Activated CD4-positive, alpha-beta T cell treated with anti-CD3 and anti-CD28 coated beads, Interleukin-2, amount 10 ng/mL, durations not matched to agents 7 days and 5 days (primary cell): Measurements from ENCODE around the gene RGS2. TPM values are rescaled to one million over a fixed set of nuclear protein-coding genes. Genes with fewer than 3 reads are reported as not detected.

Experiments used
- CTCF ChIA-PET: fragments of 350-600 bp; sonication (Branson Sonifier 250); formaldehyde crosslinking; loops from one replicate; lab custom pipeline; 2021; ENCODE audit warnings: antibody characterized with exemption; lab: Charles Lee
- POLR2A ChIA-PET: fragments of 350-600 bp; sonication (Branson Sonifier 250); formaldehyde crosslinking; loops from one replicate; lab custom pipeline; 2021; ENCODE audit warnings: antibody characterized with exemption; lab: Charles Lee
- DNase-seq: peaks from one replicate; pipeline ENCODE4 v3.0.0-alpha.2; 2020
- H3K27ac Mint-ChIP-seq: one replicate; pipeline ENCODE4 v1.8.0; 2021; ENCODE audit warnings: mild to moderate bottlenecking, moderate library complexity, mixed read lengths
- H3K27me3 Mint-ChIP-seq: one replicate; pipeline ENCODE4 v1.8.0; 2021; ENCODE audit warnings: mixed read lengths
- H3K36me3 Mint-ChIP-seq: one replicate; pipeline ENCODE4 v1.8.0; 2021; ENCODE audit warnings: low read depth, mixed read lengths
- H3K4me1 Mint-ChIP-seq: one replicate; pipeline ENCODE4 v1.8.0; 2021; ENCODE audit warnings: mixed read lengths
- H3K4me3 Mint-ChIP-seq: one replicate; pipeline ENCODE4 v1.8.0; 2021; ENCODE audit warnings: mild to moderate bottlenecking, moderate library complexity, mixed read lengths
- H3K9me3 Mint-ChIP-seq: one replicate; pipeline ENCODE4 v1.8.0; 2021; ENCODE audit warnings: mixed read lengths
- total RNA-seq, 2 experiments: library from RNA; stranded (reverse); gene quantifications; one replicate each; pipeline ENCODE4 v1.2.3, GENCODE V29; 2021

The RGS2 gene
- total RNA-seq, 2 experiments from 2014 or later = 3.4 TPM

DNA sequence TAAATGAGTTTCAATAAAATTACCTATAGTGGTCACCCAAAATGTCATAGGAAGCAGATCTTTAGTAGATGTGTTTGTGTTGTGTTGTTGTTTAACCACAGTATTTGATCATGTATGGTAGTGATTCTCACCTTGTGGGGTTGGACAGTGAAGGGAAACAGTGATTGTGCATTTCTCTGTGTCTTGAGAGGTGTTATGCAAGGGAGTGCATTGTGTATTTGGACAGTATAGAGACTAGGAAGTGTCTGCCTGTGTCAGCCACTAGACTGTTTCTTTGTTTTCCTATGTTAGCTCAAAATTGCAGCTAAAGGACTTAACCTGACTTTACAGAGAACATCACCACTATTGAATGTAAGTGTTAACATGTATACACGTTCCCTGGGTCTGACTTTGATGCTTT is 6.0 kb downstream of the RGS2 start:
- DNase-seq = no peak
- Mint-ChIP-seq H3K27ac (no peak overlapping the region), H3K9me3 (no peaks in the 10 kb centered on the region), H3K27me3 (no peaks in the 10 kb centered on the region), H3K4me1 (peaks cover under 1% of the 10 kb centered on the region), H3K4me3 (no peak overlapping the region), H3K36me3 (no peaks in the 10 kb centered on the region)
- POLR2A ChIA-PET = no interaction called here
- CTCF ChIA-PET = interaction anchor here (1.2 to 1.7 kb wide), 2 partner anchors 8 to 12 kb away, joined by 4 to 5 read pairs; no protein-coding TSS in a partner anchor

GRCh38 chr1:192817246-192817645 is 8.4 kb downstream of the RGS2 start:
- CTCF ChIA-PET = no interaction called here
- DNase-seq = no peak
- POLR2A ChIA-PET = no interaction called here
- H3K4me1 Mint-ChIP-seq = no peaks in the 10 kb centered on the region
- H3K27me3 Mint-ChIP-seq = no peaks in the 10 kb centered on the region
- no peak overlapping the region for H3K27ac Mint-ChIP-seq
- H3K9me3 Mint-ChIP-seq = no peaks in the 10 kb centered on the region
- H3K36me3 Mint-ChIP-seq = no peaks in the 10 kb centered on the region
- H3K4me3 Mint-ChIP-seq = no peak overlapping the region

DNA sequence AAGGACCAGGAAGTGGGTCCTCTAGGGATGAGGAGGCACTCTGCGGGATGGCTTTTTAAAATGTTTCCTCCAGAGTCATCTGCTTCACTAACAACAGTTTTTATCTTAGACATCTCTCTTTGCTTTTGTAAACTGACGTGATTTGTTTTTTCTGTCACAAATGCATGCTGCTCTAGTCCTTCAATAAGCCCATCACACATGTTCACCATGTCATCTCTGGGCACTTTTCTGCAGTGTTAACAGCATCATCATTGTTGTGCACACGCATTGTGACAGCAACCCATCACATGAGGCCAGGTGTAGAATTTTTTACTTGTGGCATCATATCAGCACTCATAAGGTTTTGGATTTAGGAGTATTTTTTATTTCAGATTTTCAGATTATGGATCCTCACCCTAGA is 12.5 kb downstream of the RGS2 start:
- ChIA-PET POLR2A (no interaction called here), CTCF (no interaction called here)
- DNase-seq = no peak
- peaks cover 15% of the 10 kb centered on the region for H3K27me3 Mint-ChIP-seq
- no peaks in the 10 kb centered on the region for H3K9me3 Mint-ChIP-seq
- no peak overlapping the region for H3K27ac Mint-ChIP-seq
- no peak overlapping the region for H3K4me3 Mint-ChIP-seq
- H3K4me1 Mint-ChIP-seq = no peaks in the 10 kb centered on the region
- no peaks in the 10 kb centered on the region for H3K36me3 Mint-ChIP-seq

GRCh38 chr1:192824511-192824910 is 15.7 kb downstream of the RGS2 start:
- CTCF ChIA-PET = no interaction called here

GRCh38 chr1:192826791-192827546 is 18.1 kb downstream of the RGS2 start:
- no peaks in the 10 kb centered on the region for H3K4me1 Mint-ChIP-seq
- POLR2A ChIA-PET = no interaction called here
- no peak for DNase-seq
- no peaks in the 10 kb centered on the region for H3K36me3 Mint-ChIP-seq
- H3K9me3 Mint-ChIP-seq = peaks cover 2% of the 10 kb centered on the region
- H3K27ac Mint-ChIP-seq = no peak overlapping the region
- H3K27me3 Mint-ChIP-seq = peaks cover 22% of the 10 kb centered on the region
- H3K4me3 Mint-ChIP-seq = no peak overlapping the region
- CTCF ChIA-PET = no interaction called here

More at GRCh38 chr1:192824511-192824910, 15.7 kb downstream of the RGS2 start:
- Mint-ChIP-seq H3K4me1 (no peaks in the 10 kb centered on the region), H3K4me3 (no peak overlapping the region), H3K27ac (no peak overlapping the region), H3K9me3 (no peaks in the 10 kb centered on the region), H3K27me3 (peaks cover 21% of the 10 kb centered on the region), H3K36me3 (no peaks in the 10 kb centered on the region)
- DNase-seq = no peak
- POLR2A ChIA-PET = no interaction called here

- Mint-ChIP-seq H3K27ac (no peak overlapping the region), H3K9me3 (peaks cover 2% of the 10 kb centered on the region), H3K36me3 (no peaks in the 10 kb centered on the region), H3K27me3 (peaks cover 13% of the 10 kb centered on the region), H3K4me1 (no peaks in the 10 kb centered on the region), H3K4me3 (no peak overlapping the region)
- POLR2A ChIA-PET = no interaction called here
- CTCF ChIA-PET = no interaction called here
- no peak for DNase-seq
These were observed 21.9 kb downstream of the RGS2 start for GRCh38 chr1:192830595-192831246.

GRCh38 chr1:192831706-192832355 is 23.0 kb downstream of the RGS2 start:
- H3K27me3 Mint-ChIP-seq = peaks cover 6% of the 10 kb centered on the region
- H3K27ac Mint-ChIP-seq = no peak overlapping the region
- CTCF ChIA-PET = no interaction called here
- H3K4me1 Mint-ChIP-seq = no peaks in the 10 kb centered on the region
- peaks cover 2% of the 10 kb centered on the region for H3K9me3 Mint-ChIP-seq
- DNase-seq = no peak
- H3K36me3 Mint-ChIP-seq = no peaks in the 10 kb centered on the region
- POLR2A ChIA-PET = no interaction called here
- no peak overlapping the region for H3K4me3 Mint-ChIP-seq

DNA sequence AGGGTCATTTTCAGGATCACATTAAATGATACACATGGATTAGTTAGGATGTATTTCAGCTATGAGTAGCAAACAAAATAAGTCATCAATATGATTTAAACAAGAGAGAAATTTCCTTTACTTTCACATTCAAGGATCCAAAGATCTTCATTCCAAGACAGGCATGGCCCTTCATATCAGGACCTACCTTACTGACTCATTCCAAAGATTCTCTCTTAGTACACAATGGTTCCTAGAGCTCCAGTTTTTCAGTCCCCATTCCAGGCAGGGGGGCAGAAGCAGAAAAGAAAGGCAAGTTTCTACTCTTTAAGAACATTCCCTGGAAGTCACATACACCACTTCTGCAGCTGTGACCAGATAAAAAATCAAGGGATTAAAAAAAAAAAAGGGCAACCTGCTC is 23.7 kb downstream of the RGS2 start:
- no peaks in the 10 kb centered on the region for H3K4me1 Mint-ChIP-seq
- ChIA-PET CTCF (no interaction called here), POLR2A (no interaction called here)
- H3K36me3 Mint-ChIP-seq = no peaks in the 10 kb centered on the region
- peaks cover 6% of the 10 kb centered on the region for H3K27me3 Mint-ChIP-seq
- DNase-seq = no peak
- H3K27ac Mint-ChIP-seq = no peak overlapping the region
- peaks cover 2% of the 10 kb centered on the region for H3K9me3 Mint-ChIP-seq
- H3K4me3 Mint-ChIP-seq = no peak overlapping the region

GRCh38 chr1:192835116-192835515 is 26.3 kb downstream of the RGS2 start:
- H3K27me3 Mint-ChIP-seq = no peaks in the 10 kb centered on the region
- no peak for DNase-seq
- no peaks in the 10 kb centered on the region for H3K9me3 Mint-ChIP-seq
- H3K4me3 Mint-ChIP-seq = no peak overlapping the region
- no peaks in the 10 kb centered on the region for H3K36me3 Mint-ChIP-seq
- POLR2A ChIA-PET = no interaction called here
- no peak overlapping the region for H3K27ac Mint-ChIP-seq
- no peaks in the 10 kb centered on the region for H3K4me1 Mint-ChIP-seq
- CTCF ChIA-PET = no interaction called here

DNA sequence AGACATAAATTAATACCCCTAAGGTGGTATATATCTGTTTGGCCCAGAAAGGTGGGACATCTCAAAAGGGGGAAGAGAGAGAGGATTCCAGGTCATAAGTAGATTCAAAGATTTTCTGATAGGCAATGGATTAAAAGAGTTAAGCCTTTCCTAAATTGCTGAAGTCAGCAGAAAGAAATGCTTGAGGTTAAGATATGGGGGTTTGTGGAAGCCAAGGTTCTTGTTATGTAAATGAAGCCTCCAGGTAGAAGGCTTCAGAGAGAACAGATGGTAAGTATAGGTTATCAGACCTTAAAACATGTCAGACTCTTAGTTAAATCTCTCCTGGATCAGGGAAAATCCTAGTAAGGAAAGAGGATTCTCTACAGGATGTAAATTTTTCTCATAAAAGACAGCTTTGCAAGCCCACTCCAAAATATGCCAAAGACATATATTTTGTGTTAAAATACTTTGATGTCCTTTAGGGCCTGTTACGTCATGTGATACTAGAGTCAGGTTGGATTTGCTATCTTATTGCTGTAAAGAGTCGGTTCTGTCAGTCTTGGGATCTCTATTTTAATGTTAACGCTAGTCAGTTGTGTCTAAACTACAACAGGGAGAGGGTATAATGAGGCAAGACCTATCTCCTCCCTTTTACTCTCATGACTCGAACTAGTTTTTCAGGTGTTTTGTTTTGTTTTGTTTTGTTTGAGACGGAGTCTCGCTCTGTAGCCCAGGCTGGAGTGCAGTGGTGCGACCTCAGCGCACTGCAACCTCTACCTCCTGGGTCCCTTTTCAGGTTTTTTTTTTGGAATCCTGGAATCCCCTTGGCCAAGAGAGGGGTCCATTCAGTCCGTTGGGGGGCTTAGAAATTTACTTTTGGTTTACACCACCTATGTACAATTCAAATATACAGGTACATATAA is 30.6 kb downstream of the RGS2 start:
- CTCF ChIA-PET = no interaction called here
- no peaks in the 10 kb centered on the region for H3K4me1 Mint-ChIP-seq

GRCh38 chr1:192844360-192844759 is 35.5 kb downstream of the RGS2 start:
- no peaks in the 10 kb centered on the region for H3K4me1 Mint-ChIP-seq
- ChIA-PET CTCF (interaction anchor here (1.2 kb wide), 1 partner anchor 11 kb away, joined by 3 read pairs; no protein-coding TSS in a partner anchor), POLR2A (no interaction called here)
- DNase-seq = no peak
- no peak overlapping the region for H3K27ac Mint-ChIP-seq
- H3K36me3 Mint-ChIP-seq = no peaks in the 10 kb centered on the region
- H3K27me3 Mint-ChIP-seq = peaks cover 13% of the 10 kb centered on the region
- no peak overlapping the region for H3K4me3 Mint-ChIP-seq
- no peaks in the 10 kb centered on the region for H3K9me3 Mint-ChIP-seq

More for the DNA sequence above, 30.6 kb downstream of the RGS2 start:
- no peaks in the 10 kb centered on the region for H3K9me3 Mint-ChIP-seq
- H3K4me3 Mint-ChIP-seq = no peak overlapping the region
- POLR2A ChIA-PET = no interaction called here
- H3K27ac Mint-ChIP-seq = no peak overlapping the region
- H3K27me3 Mint-ChIP-seq = peaks cover 13% of the 10 kb centered on the region
- H3K36me3 Mint-ChIP-seq = no peaks in the 10 kb centered on the region
- DNase-seq = no peak

GRCh38 chr1:192846950-192847349 is 38.1 kb downstream of the RGS2 start:
- Mint-ChIP-seq H3K36me3 (no peaks in the 10 kb centered on the region), H3K9me3 (no peaks in the 10 kb centered on the region), H3K4me3 (no peak overlapping the region), H3K27ac (no peak overlapping the region), H3K27me3 (peaks cover 10% of the 10 kb centered on the region), H3K4me1 (no peaks in the 10 kb centered on the region)
- DNase-seq = no peak
- ChIA-PET CTCF (no interaction called here), POLR2A (no interaction called here)
